ENCODE measurements around the gene PRSS23.

The PRSS23 gene

GRCh38 chr11:86772999-86773398 lies 27.3 kb upstream of the PRSS23 start:
- Histone ChIP-seq H3K4me3 (replicated peaks; ENCODE audit: insufficient read depth, low read length) (no peak overlapping the region), H3K27ac (replicated peaks) (no peak overlapping the region), H3K27me3 (ENCODE audit: insufficient read depth, poor library complexity, severe bottlenecking) (no peaks in the 10 kb centered on the region)
- no peak for TF ChIP-seq SPI1 (IDR thresholded peaks at IDR 0.05; ENCODE audit: borderline replicate concordance, low read depth)
- TF ChIP-seq, protein P1, sequence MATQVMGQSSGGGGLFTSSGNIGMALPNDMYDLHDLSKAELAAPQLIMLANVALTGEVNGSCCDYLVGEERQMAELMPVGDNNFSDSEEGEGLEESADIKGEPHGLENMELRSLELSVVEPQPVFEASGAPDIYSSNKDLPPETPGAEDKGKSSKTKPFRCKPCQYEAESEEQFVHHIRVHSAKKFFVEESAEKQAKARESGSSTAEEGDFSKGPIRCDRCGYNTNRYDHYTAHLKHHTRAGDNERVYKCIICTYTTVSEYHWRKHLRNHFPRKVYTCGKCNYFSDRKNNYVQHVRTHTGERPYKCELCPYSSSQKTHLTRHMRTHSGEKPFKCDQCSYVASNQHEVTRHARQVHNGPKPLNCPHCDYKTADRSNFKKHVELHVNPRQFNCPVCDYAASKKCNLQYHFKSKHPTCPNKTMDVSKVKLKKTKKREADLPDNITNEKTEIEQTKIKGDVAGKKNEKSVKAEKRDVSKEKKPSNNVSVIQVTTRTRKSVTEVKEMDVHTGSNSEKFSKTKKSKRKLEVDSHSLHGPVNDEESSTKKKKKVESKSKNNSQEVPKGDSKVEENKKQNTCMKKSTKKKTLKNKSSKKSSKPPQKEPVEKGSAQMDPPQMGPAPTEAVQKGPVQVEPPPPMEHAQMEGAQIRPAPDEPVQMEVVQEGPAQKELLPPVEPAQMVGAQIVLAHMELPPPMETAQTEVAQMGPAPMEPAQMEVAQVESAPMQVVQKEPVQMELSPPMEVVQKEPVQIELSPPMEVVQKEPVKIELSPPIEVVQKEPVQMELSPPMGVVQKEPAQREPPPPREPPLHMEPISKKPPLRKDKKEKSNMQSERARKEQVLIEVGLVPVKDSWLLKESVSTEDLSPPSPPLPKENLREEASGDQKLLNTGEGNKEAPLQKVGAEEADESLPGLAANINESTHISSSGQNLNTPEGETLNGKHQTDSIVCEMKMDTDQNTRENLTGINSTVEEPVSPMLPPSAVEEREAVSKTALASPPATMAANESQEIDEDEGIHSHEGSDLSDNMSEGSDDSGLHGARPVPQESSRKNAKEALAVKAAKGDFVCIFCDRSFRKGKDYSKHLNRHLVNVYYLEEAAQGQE (IDR thresholded peaks at IDR 0.05; ENCODE audit: insufficient replicate concordance, low read depth), result no peak
- no peak for TF ChIP-seq POLR2AphosphoS5 (IDR thresholded peaks at IDR 0.05; ENCODE audit: low read depth)
- no peak for TF ChIP-seq CTCF (IDR thresholded peaks at IDR 0.05; ENCODE audit: insufficient read depth, low read length)
- no peak for TF ChIP-seq GABPA (IDR thresholded peaks at IDR 0.05; ENCODE audit: low read depth)
- no peak for DNase-seq (ENCODE audit: low read depth in 1 of 2, low spot score in 1 of 2)

- H3K27ac ChIP-seq (replicated peaks), result no peak overlapping the region
- no peak for TF ChIP-seq POLR2AphosphoS5 (IDR thresholded peaks at IDR 0.05; ENCODE audit: low read depth)
- no peak overlapping the region for H3K4me3 ChIP-seq (replicated peaks; ENCODE audit: insufficient read depth, low read length)
- DNase-seq (ENCODE audit: low read depth in 1 of 2, low spot score in 1 of 2), result no peak
- H3K27me3 ChIP-seq (ENCODE audit: insufficient read depth, poor library complexity, severe bottlenecking), result no peaks in the 10 kb centered on the region
These were observed 26.7 kb upstream of the PRSS23 start for GRCh38 chr11:86773513-86774252.

GRCh38 chr11:86774417-86774816 lies 25.9 kb upstream of the PRSS23 start:
- no peak overlapping the region for H3K27ac ChIP-seq (replicated peaks)
- no peak overlapping the region for H3K4me3 ChIP-seq (replicated peaks; ENCODE audit: insufficient read depth, low read length)
- H3K27me3 ChIP-seq (ENCODE audit: insufficient read depth, poor library complexity, severe bottlenecking), result peaks cover under 1% of the 10 kb centered on the region
- TF ChIP-seq GABPA (IDR thresholded peaks at IDR 0.05; ENCODE audit: low read depth) (no peak), POLR2AphosphoS5 (IDR thresholded peaks at IDR 0.05; ENCODE audit: low read depth) (no peak), SPI1 (IDR thresholded peaks at IDR 0.05; ENCODE audit: borderline replicate concordance, low read depth) (no peak), CTCF (IDR thresholded peaks at IDR 0.05; ENCODE audit: insufficient read depth, low read length) (no peak)
- TF ChIP-seq, protein P1 (IDR thresholded peaks at IDR 0.05; ENCODE audit: insufficient replicate concordance, low read depth), result no peak
- no peak for DNase-seq (ENCODE audit: low read depth in 1 of 2, low spot score in 1 of 2)

GRCh38 chr11:86775361-86775760 lies 25.0 kb upstream of the PRSS23 start:
- Histone ChIP-seq H3K27ac (replicated peaks) (no peak overlapping the region), H3K4me3 (replicated peaks; ENCODE audit: insufficient read depth, low read length) (no peak overlapping the region), H3K27me3 (ENCODE audit: insufficient read depth, poor library complexity, severe bottlenecking) (peaks cover 4% of the 10 kb centered on the region)
- no peak for TF ChIP-seq GABPA (IDR thresholded peaks at IDR 0.05; ENCODE audit: low read depth)
- no peak for TF ChIP-seq CTCF (IDR thresholded peaks at IDR 0.05; ENCODE audit: insufficient read depth, low read length)
- no peak for TF ChIP-seq POLR2AphosphoS5 (IDR thresholded peaks at IDR 0.05; ENCODE audit: low read depth)
- TF ChIP-seq, protein P1 (IDR thresholded peaks at IDR 0.05; ENCODE audit: insufficient replicate concordance, low read depth), result no peak
- TF ChIP-seq SPI1 (IDR thresholded peaks at IDR 0.05; ENCODE audit: borderline replicate concordance, low read depth), result no peak
- DNase-seq (ENCODE audit: low read depth in 1 of 2, low spot score in 1 of 2), result no peak

Measured in HL-60 (cell line).